SK-N-SH (cell line): ENCODE results near the gene IFNA16. TPM values are rescaled to one million over a fixed set of nuclear protein-coding genes. Genes with fewer than 3 reads are reported as not detected.

Experiments
- CTCF ChIA-PET: fragments of 300-600, 350-600 bp; formaldehyde crosslinking; extraction: SDS; loops from one replicate; lab custom pipeline; 2021; lab: Yijun Ruan, JAX
- POLR2A ChIA-PET: fragments of 350-600 bp; sonication (Branson Sonifier 250); formaldehyde crosslinking; extraction: SDS; loops from one replicate; lab custom pipeline; 2020; ENCODE audit warnings: antibody characterized with exemption, inconsistent platforms; lab: Yijun Ruan, JAX
- DNase-seq: peaks from one replicate; pipeline ENCODE4 v3.0.0; 2012
- H2AFZ ChIP-seq: fragments of 200-600 bp; sonication (generic); 2 replicates; pipeline ENCODE4 v1.8.1; 2016; ENCODE audit warnings: antibody characterized with exemption, mild to moderate bottlenecking, low read depth
- H3F3A ChIP-seq: fragments of 200-600 bp; sonication (generic); replicated peaks from 2 replicates; pipeline ENCODE3; 2016; ENCODE audit warnings: antibody characterized with exemption, mild to moderate bottlenecking; ENCODE audit not compliant: insufficient read depth
- H3K27ac ChIP-seq, 2 experiments: fragments of 200-500 bp in 1 of 2; fragments of 200-600 bp in 1 of 2; sonication (Bioruptor generic) in 1 of 2; sonication (generic), shearing (Covaris generic) in 1 of 2; 2 replicates each; pipeline versions ENCODE4 v1.5.1 to v1.6.1; 2014 to 2016; ENCODE audit warnings: low read depth in 2 of 2, inconsistent platforms in 1 of 2, low read length in 1 of 2, mild to moderate bottlenecking in 1 of 2, mixed read lengths in 1 of 2
- H3K27me3 ChIP-seq: fragments of 200-600 bp; sonication (generic), shearing (Covaris generic); 2 replicates; pipeline ENCODE4 v1.6.1; 2016; ENCODE audit warnings: mixed run types; ENCODE audit not compliant: insufficient read depth
- H3K36me3 ChIP-seq, 2 experiments: fragments of 200-500 bp in 1 of 2; fragments of 200-600 bp in 1 of 2; sonication (Bioruptor generic) in 1 of 2; sonication (generic) in 1 of 2; replicated peaks in 1 of 2; 2 replicates each; pipeline versions ENCODE3 to v1.5.1; 2014 to 2016; ENCODE audit warnings: low read length in 1 of 2, mild to moderate bottlenecking in 1 of 2; ENCODE audit not compliant: insufficient read depth in 2 of 2, control insufficient read depth in 1 of 2
- H3K4me1 ChIP-seq, 2 experiments: fragments of 200-500 bp in 1 of 2; fragments of 200-600 bp in 1 of 2; sonication (Bioruptor generic) in 1 of 2; sonication (generic), shearing (Covaris generic) in 1 of 2; 2 replicates each; pipeline versions ENCODE4 v1.5.1 to v1.6.1; 2014 to 2016; ENCODE audit warnings: low read depth in 1 of 2, low read length in 1 of 2, mixed run types in 1 of 2; ENCODE audit not compliant: insufficient read depth in 2 of 2, control insufficient read depth in 1 of 2
- H3K4me2 ChIP-seq: fragments of 200-600 bp; sonication (generic), shearing (Covaris generic); 2 replicates; pipeline ENCODE4 v1.6.1; 2017; ENCODE audit warnings: mixed run types
- H3K4me3 ChIP-seq, 2 experiments: fragments of 200-500 bp in 1 of 2; fragments of 200-600 bp in 1 of 2; sonication (Bioruptor generic) in 1 of 2; sonication (generic), shearing (Covaris generic) in 1 of 2; 2 replicates each; pipeline versions ENCODE4 v1.5.1 to v1.8.1; 2014 to 2016; ENCODE audit warnings: low read depth in 2 of 2, inconsistent platforms in 1 of 2, low read length in 1 of 2, mild to moderate bottlenecking in 1 of 2, mixed read lengths in 1 of 2, moderate library complexity in 1 of 2
- H3K79me2 ChIP-seq: fragments of 200-600 bp; sonication (generic); 2 replicates; pipeline ENCODE4 v1.8.1; 2017; ENCODE audit warnings: mild to moderate bottlenecking; ENCODE audit not compliant: insufficient read depth
- H3K9ac ChIP-seq: fragments of 200-600 bp; sonication (generic); 2 replicates; pipeline ENCODE4 v1.6.1; 2017; ENCODE audit warnings: mixed run types
- H3K9me2 ChIP-seq: fragments of 200-600 bp; sonication (generic); 2 replicates; pipeline ENCODE4 v1.6.1; 2017; ENCODE audit warnings: mixed run types
- H3K9me3 ChIP-seq: fragments of 200-600 bp; sonication (generic); 2 replicates; pipeline ENCODE4 v1.6.1; 2017; ENCODE audit warnings: mixed run types, mild to moderate bottlenecking, moderate library complexity
- H4K20me1 ChIP-seq: fragments of 200-600 bp; sonication (generic); 2 replicates; pipeline ENCODE4 v1.6.1; 2017; ENCODE audit warnings: mild to moderate bottlenecking, mixed run types; ENCODE audit not compliant: insufficient read depth
- CHD2 ChIP-seq: fragments of 150-350 bp; IDR thresholded peaks from 2 replicates; pipeline ENCODE4 v1.6.1; 2018; ENCODE audit warnings: low read length; ENCODE audit not compliant: partially characterized antibody
- ELF1 ChIP-seq: IDR thresholded peaks from 2 replicates; pipeline ENCODE4 v1.4.0; 2012
- EZH2phosphoT487 ChIP-seq: fragments of 200-600 bp; sonication (generic); IDR thresholded peaks from 2 replicates; pipeline ENCODE4 v1.6.1; 2017; ENCODE audit warnings: low read depth, mixed run types, mild to moderate bottlenecking, antibody characterized with exemption, moderate library complexity, borderline replicate concordance
- FOXJ3 ChIP-seq: sonication (generic); formaldehyde crosslinking; IDR thresholded peaks from 2 replicates; pipeline ENCODE4 v1.5.1; 2020; ENCODE audit warnings: mild to moderate bottlenecking, missing genetic modification reagents
- FOXM1 ChIP-seq: IDR thresholded peaks from 2 replicates; pipeline ENCODE4 v1.4.0; 2012; ENCODE audit warnings: low read depth, mild to moderate bottlenecking
- GATA2 ChIP-seq: sonication (generic); formaldehyde crosslinking; IDR thresholded peaks from 2 replicates; pipeline ENCODE4 v1.5.0; 2020; ENCODE audit warnings: mild to moderate bottlenecking, missing genetic modification reagents
- MEF2A ChIP-seq: IDR thresholded peaks from 2 replicates; pipeline ENCODE4 v1.4.0; 2012; ENCODE audit warnings: low read depth, borderline replicate concordance
- MXI1 ChIP-seq: IDR thresholded peaks from 2 replicates; pipeline ENCODE4 v1.6.1; 2012; ENCODE audit warnings: mild to moderate bottlenecking, low read depth, low read length, improper control_type of control experiment
- NFIC ChIP-seq: IDR thresholded peaks from 2 replicates; pipeline ENCODE4 v1.4.0; 2012; ENCODE audit warnings: borderline replicate concordance
- PBX3 ChIP-seq: IDR thresholded peaks from 2 replicates; pipeline ENCODE4; 2012
- POLR2AphosphoS5 ChIP-seq: IDR thresholded peaks from 2 replicates; pipeline ENCODE4 v1.6.1; 2012; ENCODE audit warnings: low read depth, low read length
- RFX5 ChIP-seq: IDR thresholded peaks from 2 replicates; pipeline ENCODE4 v1.6.1; 2012; ENCODE audit warnings: mild to moderate bottlenecking, improper control_type of control experiment, low read length
- SIN3A ChIP-seq: IDR thresholded peaks from 2 replicates; pipeline ENCODE4 v1.6.1; 2012; ENCODE audit warnings: low read depth, mild to moderate bottlenecking, low read length, moderate library complexity, borderline replicate concordance
- SMC3 ChIP-seq: IDR thresholded peaks from 2 replicates; pipeline ENCODE4 v1.6.1; 2012; ENCODE audit warnings: low read depth, low read length, improper control_type of control experiment
- TAF1 ChIP-seq: IDR thresholded peaks from 2 replicates; pipeline ENCODE4 v1.6.1; 2012; ENCODE audit warnings: low read depth, mild to moderate bottlenecking, low read length, moderate library complexity, borderline replicate concordance
- YY1 ChIP-seq: IDR thresholded peaks from 2 replicates; pipeline ENCODE4 v1.4.0; 2012; ENCODE audit warnings: low read depth, mild to moderate bottlenecking
- ZBTB33 ChIP-seq: IDR thresholded peaks from 2 replicates; pipeline ENCODE4 v1.4.0; 2012; ENCODE audit warnings: low read depth, borderline replicate concordance
- WGBS: methylation state at CpG from one replicate; pipeline ENCODE4 v1.1.6; 2017; ENCODE audit warnings: low lambda C conversion rate; 5-methylcytosine and 5-hydroxymethylcytosine counted together
- polyA plus RNA-seq, 3 experiments: library from polyadenylated mRNA; depleted of rRNA; stranded (reverse); fragments of >200 nt; gene quantifications; 2 replicates each; pipeline ENCODE4 v1.2.3, GENCODE V29; 2012
- TF ChIP-seq, protein P1 (sequence below): IDR thresholded peaks from 2 replicates; pipeline ENCODE4 v1.6.1; 2012; ENCODE audit warnings: mild to moderate bottlenecking, low read depth, low read length, moderate library complexity
- TF ChIP-seq, protein P2 (sequence below): IDR thresholded peaks from 2 replicates; pipeline ENCODE4 v1.4.0; 2012; ENCODE audit warnings: low read depth

Gene IFNA16
- polyA plus RNA-seq, 1 of the 3 experiments (the other 2 are of a cell fraction) = not detected

DNA sequence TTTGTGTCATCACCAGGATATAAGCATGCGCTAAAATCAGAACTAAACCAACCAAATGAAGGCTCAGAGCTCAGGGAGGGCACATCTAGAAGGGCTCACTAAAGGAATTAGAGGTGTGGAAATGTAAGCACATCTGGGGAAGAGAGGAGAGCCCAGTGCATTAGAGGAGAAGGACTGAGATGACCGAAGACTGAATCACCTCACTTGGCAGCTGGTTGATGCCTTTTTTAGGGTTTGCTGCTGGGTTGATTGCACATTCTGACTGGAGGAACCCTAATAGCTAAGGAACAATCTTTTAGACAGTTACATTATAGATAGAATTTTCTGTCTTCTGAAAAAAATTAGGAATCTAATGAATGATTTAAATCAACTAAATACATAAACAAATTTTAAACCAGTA lies 42.4 kb downstream of the IFNA16 start (continued):
- TF ChIP-seq PBX3 (no peak), EZH2phosphoT487 (no peak), YY1 (no peak), GATA2 (CRISPR knock-in tag) (no peak)

GRCh38 chr9:21172156-21172555 lies 45.0 kb downstream of the IFNA16 start:
- Histone ChIP-seq H2AFZ (no peak overlapping the region), H3K27me3 (no peaks in the 10 kb centered on the region), H3K9ac (no peak overlapping the region), H3K79me2 (no peaks in the 10 kb centered on the region), H3K9me2 (no peaks in the 10 kb centered on the region), H3K4me3 (no peak overlapping the region), H3K4me2 (no peak overlapping the region), H3K9me3 (no peaks in the 10 kb centered on the region), H4K20me1 (no peaks in the 10 kb centered on the region), H3K36me3 (no peaks in the 10 kb centered on the region), H3K4me1 (no peaks in the 10 kb centered on the region), H3K27ac (no peak overlapping the region), H3F3A (no peaks in the 10 kb centered on the region)
- TF ChIP-seq SMC3 (no peak), FOXM1 (no peak), CHD2 (no peak), NFIC (no peak), TAF1 (no peak), MEF2A (no peak), ZBTB33 (no peak), RFX5 (no peak), MXI1 (no peak), YY1 (no peak), FOXJ3 (CRISPR knock-in tag) (no peak), POLR2AphosphoS5 (no peak), PBX3 (no peak), SIN3A (no peak), ELF1 (no peak)
- TF ChIP-seq, protein P1, sequence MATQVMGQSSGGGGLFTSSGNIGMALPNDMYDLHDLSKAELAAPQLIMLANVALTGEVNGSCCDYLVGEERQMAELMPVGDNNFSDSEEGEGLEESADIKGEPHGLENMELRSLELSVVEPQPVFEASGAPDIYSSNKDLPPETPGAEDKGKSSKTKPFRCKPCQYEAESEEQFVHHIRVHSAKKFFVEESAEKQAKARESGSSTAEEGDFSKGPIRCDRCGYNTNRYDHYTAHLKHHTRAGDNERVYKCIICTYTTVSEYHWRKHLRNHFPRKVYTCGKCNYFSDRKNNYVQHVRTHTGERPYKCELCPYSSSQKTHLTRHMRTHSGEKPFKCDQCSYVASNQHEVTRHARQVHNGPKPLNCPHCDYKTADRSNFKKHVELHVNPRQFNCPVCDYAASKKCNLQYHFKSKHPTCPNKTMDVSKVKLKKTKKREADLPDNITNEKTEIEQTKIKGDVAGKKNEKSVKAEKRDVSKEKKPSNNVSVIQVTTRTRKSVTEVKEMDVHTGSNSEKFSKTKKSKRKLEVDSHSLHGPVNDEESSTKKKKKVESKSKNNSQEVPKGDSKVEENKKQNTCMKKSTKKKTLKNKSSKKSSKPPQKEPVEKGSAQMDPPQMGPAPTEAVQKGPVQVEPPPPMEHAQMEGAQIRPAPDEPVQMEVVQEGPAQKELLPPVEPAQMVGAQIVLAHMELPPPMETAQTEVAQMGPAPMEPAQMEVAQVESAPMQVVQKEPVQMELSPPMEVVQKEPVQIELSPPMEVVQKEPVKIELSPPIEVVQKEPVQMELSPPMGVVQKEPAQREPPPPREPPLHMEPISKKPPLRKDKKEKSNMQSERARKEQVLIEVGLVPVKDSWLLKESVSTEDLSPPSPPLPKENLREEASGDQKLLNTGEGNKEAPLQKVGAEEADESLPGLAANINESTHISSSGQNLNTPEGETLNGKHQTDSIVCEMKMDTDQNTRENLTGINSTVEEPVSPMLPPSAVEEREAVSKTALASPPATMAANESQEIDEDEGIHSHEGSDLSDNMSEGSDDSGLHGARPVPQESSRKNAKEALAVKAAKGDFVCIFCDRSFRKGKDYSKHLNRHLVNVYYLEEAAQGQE = no peak
- TF ChIP-seq, protein P2, sequence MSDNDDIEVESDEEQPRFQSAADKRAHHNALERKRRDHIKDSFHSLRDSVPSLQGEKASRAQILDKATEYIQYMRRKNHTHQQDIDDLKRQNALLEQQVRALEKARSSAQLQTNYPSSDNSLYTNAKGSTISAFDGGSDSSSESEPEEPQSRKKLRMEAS = no peak
- WGBS = 54% methylated on average over 3 of the region's 3 CpGs
- no peak for DNase-seq
- ChIA-PET CTCF (no interaction called here), POLR2A (no interaction called here)
